Fibroblast of lung (primary cell): ENCODE results near the gene RPS6KA2.

Experiments used
- CTCF ChIP-seq, 2 donors: IDR thresholded peaks in 1 of 2; conservative IDR thresholded peaks in 1 of 2; 1 replicate in 1 of 2; 2 replicates in 1 of 2; pipeline ENCODE4 v1.5.1; 2011 to 2012; ENCODE audit warnings: low read length in 2 of 2, control low read depth in 1 of 2, inconsistent platforms in 1 of 2, low read depth in 1 of 2, mild to moderate bottlenecking in 1 of 2
- EZH2 ChIP-seq: IDR thresholded peaks from 2 replicates; pipeline ENCODE4 v1.5.1; 2012; ENCODE audit warnings: low read length, control low read depth, mild to moderate bottlenecking; ENCODE audit errors: missing control alignments

- TF ChIP-seq EZH2 (no peak), CTCF (conservative IDR thresholded peaks at IDR 0.05 in 1 of 2, IDR thresholded peaks at IDR 0.05 in 1 of 2; ENCODE audit: low read depth in 1 of 2, low read length in 2 of 2) (no peak)
These were observed 60.7 kb downstream of the RPS6KA2 start for GRCh38 chr6:166566026-166567011.
